DMS153 (cell line): ENCODE data around the gene MSMB.
"Not testable (repeated sequence)": the region's sequence is repeated elsewhere in the genome, so short reads cannot be mapped to it uniquely, and the experiment has no call there.

Source experiments
- DNase-seq: peaks from one replicate; lab custom pipeline; 2025; lab: John Stamatoyannopoulos, UW

Gene MSMB

DNA sequence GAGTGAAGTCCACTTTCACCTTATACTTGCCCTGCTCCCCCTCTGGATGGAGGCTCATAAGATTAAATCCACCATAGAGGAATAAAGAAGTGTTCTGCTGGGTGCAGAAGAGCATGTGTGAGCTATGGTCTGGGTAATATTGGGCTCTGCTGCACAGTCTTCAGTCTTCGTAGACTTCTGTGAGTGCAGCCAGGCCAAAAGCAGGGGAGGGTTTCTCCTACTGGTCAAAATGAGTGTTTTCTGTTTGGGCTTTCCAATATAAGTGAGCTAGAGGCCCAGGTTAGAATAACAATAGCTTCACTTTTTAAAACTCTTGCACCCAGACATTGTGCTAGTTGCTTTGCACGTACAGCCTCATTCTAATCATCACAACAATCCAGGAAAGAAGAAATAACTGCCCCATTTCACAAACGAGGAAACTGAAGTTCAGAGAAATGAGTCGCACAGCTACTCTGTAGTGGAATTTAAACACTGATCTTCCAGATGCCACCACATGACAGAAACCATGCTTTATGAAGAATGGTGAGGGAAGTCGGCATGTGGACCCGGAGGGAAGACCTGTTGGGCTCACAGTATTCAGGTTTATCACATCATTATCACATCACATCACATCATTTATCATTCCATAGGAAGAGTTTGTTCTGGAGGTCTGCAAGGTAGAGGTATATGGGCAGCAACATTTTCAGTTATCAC lies 23.8 kb upstream of the MSMB start:
- DNase-seq: no peak

DNA sequence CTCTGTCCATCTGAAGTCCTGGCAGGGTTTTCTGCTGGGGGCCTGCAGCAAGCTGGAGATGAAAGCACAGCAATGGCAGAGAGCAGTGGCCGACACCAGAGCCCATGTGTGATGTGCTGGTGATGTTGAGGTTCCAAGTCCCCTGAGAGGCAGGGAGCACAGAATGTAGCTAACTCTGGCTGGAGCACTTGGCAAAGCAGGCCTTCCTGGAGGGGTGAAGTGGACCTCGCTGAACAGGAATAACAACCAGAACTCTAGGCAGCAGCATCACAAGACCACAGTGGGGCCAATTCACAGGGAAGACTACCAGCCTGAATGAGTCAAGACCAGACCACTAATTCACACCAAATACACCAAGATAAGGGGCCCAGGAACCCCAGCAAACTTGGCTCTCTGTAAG lies 22.8 kb upstream of the MSMB start:
- no peak for DNase-seq

DNA sequence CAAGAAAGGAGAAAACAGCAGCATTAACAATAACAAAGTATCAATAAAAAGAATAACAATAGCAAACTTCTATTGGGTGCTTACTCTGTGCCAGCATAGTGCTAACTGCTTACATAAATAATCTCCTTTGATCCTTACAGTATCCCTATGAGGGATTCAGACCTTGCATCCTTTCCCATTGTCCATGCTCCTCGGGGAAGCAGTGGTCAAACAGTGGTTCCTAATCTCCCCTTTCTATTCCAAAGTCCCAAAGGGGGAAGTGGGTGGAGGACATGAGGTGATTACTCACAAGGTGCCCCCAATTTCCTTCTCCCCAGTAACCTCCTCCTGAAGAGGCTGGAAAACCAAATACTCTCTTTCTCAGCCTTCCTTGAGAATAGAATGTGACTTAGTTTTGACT lies 22.0 kb upstream of the MSMB start:
- no peak for DNase-seq

- DNase-seq: no peak
Measured at GRCh38 chr10:46064269-46064817, 18.3 kb upstream of the MSMB start.

GRCh38 chr10:46062723-46063428 lies 16.8 kb upstream of the MSMB start:
- DNase-seq: no peak

- no peak for DNase-seq
Measured at GRCh38 chr10:46060706-46061105, 14.6 kb upstream of the MSMB start.

DNA sequence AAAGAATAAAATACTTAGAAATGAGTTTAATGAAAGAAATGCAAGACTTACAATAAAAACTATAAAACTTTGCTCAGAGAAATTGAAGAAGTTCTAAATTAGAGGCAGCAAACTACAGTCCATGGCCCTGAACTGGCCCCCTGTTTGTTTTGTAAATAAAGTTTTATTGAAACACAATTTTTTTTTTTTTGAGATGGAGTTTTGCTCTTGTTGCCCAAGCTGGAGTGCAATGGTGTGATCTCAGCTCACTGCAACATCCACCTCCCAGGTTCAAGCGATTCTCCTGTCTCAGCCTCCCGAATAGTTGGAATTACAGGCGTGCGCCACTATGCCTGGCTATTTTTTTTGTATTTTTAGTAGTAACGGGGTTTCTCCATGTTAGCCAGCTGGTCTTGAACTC lies 11.9 kb upstream of the MSMB start:
- not testable (repeated sequence) for DNase-seq

- DNase-seq: no peak
Measured at GRCh38 chr10:46057038-46057437, 11.0 kb upstream of the MSMB start.

GRCh38 chr10:46055771-46056170 lies 9.7 kb upstream of the MSMB start:
- DNase-seq: no peak

DNA sequence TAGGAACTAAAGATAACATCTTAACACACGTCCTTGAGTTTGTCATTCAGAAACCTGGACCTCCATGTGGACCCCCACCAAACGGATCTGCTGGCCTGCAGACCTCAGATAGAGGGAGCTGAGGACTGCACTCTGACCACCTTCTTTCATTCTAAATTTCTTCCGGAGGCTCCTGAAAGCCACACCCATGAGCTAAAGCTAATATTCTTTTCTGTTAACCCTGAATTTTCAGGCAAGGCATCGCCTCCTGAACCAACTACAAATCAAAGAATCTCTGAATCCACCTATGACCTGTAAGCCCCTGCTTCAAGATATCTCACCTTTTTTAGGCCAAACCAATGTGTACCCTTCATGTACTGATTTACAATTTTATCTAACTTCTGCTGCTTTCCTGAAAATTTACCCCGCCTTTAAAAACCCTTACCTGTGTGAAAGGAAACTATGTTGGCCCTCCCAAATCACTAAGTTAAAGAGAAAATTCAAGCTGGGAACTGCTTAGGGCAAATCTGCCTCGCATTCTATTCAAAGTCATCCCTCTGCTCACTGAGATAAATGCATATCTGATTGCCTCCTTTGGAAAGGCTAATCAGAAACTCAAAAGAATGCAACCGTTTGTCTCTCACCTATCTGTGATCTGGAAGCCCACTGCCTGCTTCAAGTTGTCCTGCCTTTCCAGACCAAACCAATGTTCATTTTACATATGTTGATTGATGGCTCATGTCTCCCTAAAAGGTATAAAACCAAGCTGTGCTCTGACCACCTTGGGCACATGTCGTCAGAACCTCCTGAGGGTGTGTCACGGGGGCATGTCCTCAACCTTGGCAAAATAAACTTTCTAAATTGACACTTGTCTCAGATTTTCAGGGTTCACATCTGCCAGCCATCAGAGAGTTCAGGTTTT lies 7.7 kb upstream of the MSMB start:
- no peak for DNase-seq

GRCh38 chr10:46052791-46053375 lies 6.8 kb upstream of the MSMB start:
- DNase-seq: no peak

- DNase-seq: no peak
Measured at GRCh38 chr10:46052057-46052790, 6.2 kb upstream of the MSMB start.

GRCh38 chr10:46050941-46051623 lies 5.0 kb upstream of the MSMB start:
- no peak for DNase-seq

DNA sequence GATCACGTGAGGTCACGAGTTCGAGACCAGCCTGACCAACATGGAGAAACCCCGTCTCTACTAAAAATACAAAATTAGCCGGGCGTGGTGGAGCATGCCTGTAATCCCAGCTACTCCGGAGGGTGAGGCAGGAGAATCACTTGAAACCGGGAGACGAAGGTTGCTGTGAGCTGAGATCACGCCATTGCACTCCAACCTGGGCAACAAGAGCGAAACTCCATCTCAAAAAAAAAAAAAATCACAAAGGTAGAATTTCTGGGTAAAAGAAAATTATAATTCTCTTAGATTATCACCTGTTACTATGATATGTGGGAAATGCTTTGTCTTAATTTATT lies 3.4 kb upstream of the MSMB start:
- not testable (repeated sequence) for DNase-seq

GRCh38 chr10:46048152-46048551 lies 2.1 kb upstream of the MSMB start:
- no peak for DNase-seq

GRCh38 chr10:46042527-46042926 lies 3.5 kb downstream of the MSMB start:
- DNase-seq: no peak

GRCh38 chr10:46040004-46040403 lies 6.1 kb downstream of the MSMB start:
- DNase-seq: no peak

- no peak for DNase-seq
Measured at GRCh38 chr10:46037107-46037825, 8.8 kb downstream of the MSMB start.

DNA sequence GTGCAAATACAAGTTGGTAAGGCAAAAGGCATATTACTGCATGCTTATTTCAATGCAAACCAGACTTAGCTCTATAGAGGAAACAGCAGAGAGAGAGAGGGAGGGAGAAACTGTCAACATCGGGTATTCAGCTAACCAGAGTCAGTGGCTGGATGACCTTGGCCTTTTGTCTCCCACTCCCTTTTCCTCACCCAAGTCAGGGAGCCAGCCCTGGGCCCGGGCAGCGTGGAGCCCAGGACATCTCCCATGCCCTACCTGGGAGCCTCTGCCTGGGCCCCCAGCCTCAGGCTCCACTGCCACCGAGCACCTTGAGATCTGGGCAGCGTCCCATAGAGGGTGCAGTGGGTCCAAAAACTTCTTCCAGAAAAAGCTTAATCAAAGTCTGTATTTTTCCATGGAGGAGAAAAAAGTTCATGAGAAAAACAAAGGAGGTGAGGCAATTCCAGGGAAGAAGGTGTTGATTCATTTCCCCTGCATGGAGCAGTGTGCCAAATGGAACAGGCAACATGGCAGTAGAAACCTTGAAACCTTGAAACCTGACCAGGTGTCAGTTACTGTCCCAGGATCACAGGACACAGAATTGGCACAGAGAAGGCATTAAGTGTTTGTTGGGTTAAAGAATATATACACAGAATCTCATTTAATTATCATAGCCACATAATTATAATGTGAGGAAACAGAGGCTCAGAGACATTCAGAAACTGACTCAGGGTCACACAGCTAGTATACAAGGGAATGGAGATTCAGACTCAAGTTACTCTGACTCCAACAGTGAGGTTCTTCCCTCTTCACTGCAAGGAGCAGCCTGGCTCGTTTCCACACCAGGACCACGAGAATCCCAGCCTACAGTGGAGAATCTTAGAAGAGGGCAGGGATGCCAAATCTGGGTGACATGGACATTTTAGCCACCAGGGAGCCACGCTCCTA lies 9.9 kb downstream of the MSMB start:
- DNase-seq: no peak
